Parathyroid adenoma (tissue), 2 donors: ENCODE measurements around the gene KIF26B.

Source experiments
- H2AFZ ChIP-seq: fragments of 300-600 bp; sonication (generic); one replicate; pipeline ENCODE4 v1.7.0; 2017; ENCODE audit warnings: antibody characterized with exemption, mild to moderate bottlenecking
- H3K27ac ChIP-seq: fragments of 300-600 bp; sonication (generic); one replicate; pipeline ENCODE4 v1.7.0; 2017
- H3K27me3 ChIP-seq: fragments of 300-600 bp; sonication (generic); one replicate; pipeline ENCODE4 v1.7.0; 2017; ENCODE audit warnings: low read length; ENCODE audit not compliant: control insufficient read depth, insufficient read depth
- H3K36me3 ChIP-seq: fragments of 300-600 bp; sonication (generic); one replicate; pipeline ENCODE4 v1.7.0; 2017; ENCODE audit warnings: low read length; ENCODE audit not compliant: control insufficient read depth, insufficient read depth
- H3K4me1 ChIP-seq: fragments of 300-600 bp; sonication (generic); one replicate; pipeline ENCODE4 v1.7.0; 2017; ENCODE audit warnings: control low read depth
- H3K4me2 ChIP-seq: fragments of 300-600 bp; sonication (generic); one replicate; pipeline ENCODE4 v1.7.0; 2017; ENCODE audit warnings: low read length
- H3K4me3 ChIP-seq: fragments of 300-600 bp; sonication (generic); one replicate; pipeline ENCODE4 v1.7.0; 2017; ENCODE audit warnings: low read depth, low read length
- H3K79me2 ChIP-seq: fragments of 300-600 bp; sonication (generic); one replicate; pipeline ENCODE4 v1.7.0; 2017; ENCODE audit warnings: control low read depth
- H3K9ac ChIP-seq: fragments of 300-600 bp; sonication (generic); one replicate; pipeline ENCODE4 v1.7.0; 2017; ENCODE audit warnings: mild to moderate bottlenecking
- H3K9me3 ChIP-seq: fragments of 300-600 bp; sonication (generic); one replicate; pipeline ENCODE4 v1.7.0; 2017; ENCODE audit warnings: low read length; ENCODE audit not compliant: control insufficient read depth
- CTCF ChIP-seq: fragments of 300-600 bp; sonication (generic); IDR thresholded peaks from one replicate; pipeline ENCODE4 v1.7.0; 2017; ENCODE audit warnings: antibody characterized with exemption, mild to moderate bottlenecking
- donor health status: primary hyperparathyroidism.

KIF26B gene

DNA sequence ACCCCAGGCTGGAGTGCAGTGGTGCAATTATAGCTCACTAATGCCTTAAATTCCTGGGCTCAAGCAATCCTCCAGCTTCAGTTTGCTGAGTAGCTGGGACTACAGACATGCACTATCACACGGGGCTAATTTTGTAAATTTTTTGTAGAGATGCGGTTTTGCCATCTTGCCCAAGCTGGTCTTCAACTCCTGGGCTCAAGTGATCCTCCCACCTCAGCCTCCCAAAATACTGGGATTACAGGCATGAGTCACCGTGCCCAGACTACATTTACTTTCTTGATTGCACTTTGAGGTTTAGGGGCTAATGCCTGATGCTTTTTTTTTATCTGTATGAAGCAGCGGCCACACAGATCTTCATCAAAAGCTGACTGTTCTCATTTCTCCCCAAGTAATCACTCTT, 124.6 kb downstream of the KIF26B start:
- Histone ChIP-seq H3K4me1 (no peaks in the 10 kb centered on the region), H2AFZ (no peak overlapping the region), H3K4me2 (no peak overlapping the region), H3K4me3 (no peak overlapping the region), H3K36me3 (no peaks in the 10 kb centered on the region), H3K9ac (no peak overlapping the region), H3K27me3 (no peaks in the 10 kb centered on the region), H3K9me3 (no peaks in the 10 kb centered on the region), H3K79me2 (no peaks in the 10 kb centered on the region), H3K27ac (no peak overlapping the region)
- no peak for TF ChIP-seq CTCF

- Histone ChIP-seq H3K4me3 (no peak overlapping the region), H3K9ac (no peak overlapping the region), H3K4me1 (no peaks in the 10 kb centered on the region), H3K4me2 (no peak overlapping the region), H3K79me2 (no peaks in the 10 kb centered on the region), H3K36me3 (no peaks in the 10 kb centered on the region), H3K27me3 (no peaks in the 10 kb centered on the region), H3K9me3 (no peaks in the 10 kb centered on the region), H3K27ac (no peak overlapping the region), H2AFZ (no peak overlapping the region)
- no peak for TF ChIP-seq CTCF
Measured at GRCh38 chr1:245283001-245283400, 128.2 kb downstream of the KIF26B start.

- Histone ChIP-seq H3K79me2 (no peaks in the 10 kb centered on the region), H2AFZ (no peak overlapping the region), H3K36me3 (no peaks in the 10 kb centered on the region), H3K4me3 (no peak overlapping the region), H3K4me1 (no peaks in the 10 kb centered on the region), H3K9ac (no peak overlapping the region), H3K27ac (no peak overlapping the region), H3K27me3 (no peaks in the 10 kb centered on the region), H3K9me3 (no peaks in the 10 kb centered on the region), H3K4me2 (no peak overlapping the region)
- no peak for TF ChIP-seq CTCF
Measured at GRCh38 chr1:245285168-245285567, 130.4 kb downstream of the KIF26B start.

GRCh38 chr1:245288796-245289195, 134.0 kb downstream of the KIF26B start:
- Histone ChIP-seq H3K4me1 (no peaks in the 10 kb centered on the region), H3K36me3 (no peaks in the 10 kb centered on the region), H3K27me3 (no peaks in the 10 kb centered on the region), H3K79me2 (no peaks in the 10 kb centered on the region), H3K9ac (no peak overlapping the region), H3K4me3 (no peak overlapping the region), H2AFZ (no peak overlapping the region), H3K9me3 (no peaks in the 10 kb centered on the region), H3K4me2 (no peak overlapping the region), H3K27ac (no peak overlapping the region)
- TF ChIP-seq CTCF, result no peak

- Histone ChIP-seq H3K4me3 (no peak overlapping the region), H3K27me3 (no peaks in the 10 kb centered on the region), H2AFZ (no peak overlapping the region), H3K79me2 (no peaks in the 10 kb centered on the region), H3K27ac (no peak overlapping the region), H3K36me3 (no peaks in the 10 kb centered on the region), H3K9me3 (no peaks in the 10 kb centered on the region), H3K4me2 (no peak overlapping the region), H3K9ac (no peak overlapping the region), H3K4me1 (no peaks in the 10 kb centered on the region)
- no peak for TF ChIP-seq CTCF
Measured at GRCh38 chr1:245290836-245291235, 136.1 kb downstream of the KIF26B start.
